GM19351 (cell line): ENCODE data around the gene SAPCD2.

Experiments used
- ATAC-seq: cut with Tn5 transposase; IDR thresholded peaks from one replicate; pipeline ENCODE4 v1.9.1; 2021; ENCODE audit warnings: mild to moderate bottlenecking, moderate library complexity; ENCODE audit not compliant: unreplicated experiment

Gene SAPCD2

GRCh38 chr9:137020771-137021567 lies 49.4 kb downstream of the SAPCD2 start:
- no peak for ATAC-seq

- no peak for ATAC-seq
These were observed 50.3 kb downstream of the SAPCD2 start for GRCh38 chr9:137019891-137020683.

GRCh38 chr9:137018761-137019559 lies 51.4 kb downstream of the SAPCD2 start:
- ATAC-seq = no peak

- no peak for ATAC-seq
These were observed 52.4 kb downstream of the SAPCD2 start for GRCh38 chr9:137017791-137018497.

GRCh38 chr9:137017071-137017470 lies 53.3 kb downstream of the SAPCD2 start:
- ATAC-seq = no peak

- no peak for ATAC-seq
These were observed 53.9 kb downstream of the SAPCD2 start for GRCh38 chr9:137016436-137016835.

GRCh38 chr9:137015976-137016375 lies 54.4 kb downstream of the SAPCD2 start:
- ATAC-seq = no peak

GRCh38 chr9:137015540-137015930 lies 54.8 kb downstream of the SAPCD2 start:
- ATAC-seq = no peak

- no peak for ATAC-seq
These were observed 55.4 kb downstream of the SAPCD2 start for GRCh38 chr9:137014776-137015539.

- no peak for ATAC-seq
These were observed 56.2 kb downstream of the SAPCD2 start for GRCh38 chr9:137014166-137014565.

GRCh38 chr9:137013571-137013940 lies 56.8 kb downstream of the SAPCD2 start:
- ATAC-seq = no peak

GRCh38 chr9:137012694-137013570 lies 57.4 kb downstream of the SAPCD2 start:
- no peak for ATAC-seq
